Stimulated activated CD4-positive, alpha-beta T cell treated with anti-CD3 and anti-CD28 coated beads, TNF-alpha, amount 100 ng/mL, for 24 hours (primary cell): ENCODE measurements around the gene SUPT20H.

Source experiments
- DNase-seq, 3 experiments: peaks; one replicate each; pipeline ENCODE4 v3.0.0-alpha.2; 2020; ENCODE audit warnings: low read depth in 3 of 3

Gene SUPT20H

DNA sequence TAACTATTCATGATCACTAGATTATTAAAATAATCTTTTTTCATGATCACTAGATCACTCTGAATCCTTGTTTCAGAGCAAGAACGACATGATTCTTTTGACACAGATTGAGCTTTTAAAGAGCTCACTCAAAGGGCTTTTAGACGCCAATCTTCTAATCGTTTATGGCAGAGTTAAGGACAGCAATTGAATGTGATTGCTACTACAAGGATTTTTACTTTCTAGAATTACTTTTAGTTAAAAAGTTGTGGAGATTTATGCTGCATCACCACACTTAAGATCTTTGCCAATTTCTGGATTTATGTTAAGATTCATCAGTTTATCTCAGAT lies 57.6 kb downstream of the SUPT20H start:
- DNase-seq: no peak

DNA sequence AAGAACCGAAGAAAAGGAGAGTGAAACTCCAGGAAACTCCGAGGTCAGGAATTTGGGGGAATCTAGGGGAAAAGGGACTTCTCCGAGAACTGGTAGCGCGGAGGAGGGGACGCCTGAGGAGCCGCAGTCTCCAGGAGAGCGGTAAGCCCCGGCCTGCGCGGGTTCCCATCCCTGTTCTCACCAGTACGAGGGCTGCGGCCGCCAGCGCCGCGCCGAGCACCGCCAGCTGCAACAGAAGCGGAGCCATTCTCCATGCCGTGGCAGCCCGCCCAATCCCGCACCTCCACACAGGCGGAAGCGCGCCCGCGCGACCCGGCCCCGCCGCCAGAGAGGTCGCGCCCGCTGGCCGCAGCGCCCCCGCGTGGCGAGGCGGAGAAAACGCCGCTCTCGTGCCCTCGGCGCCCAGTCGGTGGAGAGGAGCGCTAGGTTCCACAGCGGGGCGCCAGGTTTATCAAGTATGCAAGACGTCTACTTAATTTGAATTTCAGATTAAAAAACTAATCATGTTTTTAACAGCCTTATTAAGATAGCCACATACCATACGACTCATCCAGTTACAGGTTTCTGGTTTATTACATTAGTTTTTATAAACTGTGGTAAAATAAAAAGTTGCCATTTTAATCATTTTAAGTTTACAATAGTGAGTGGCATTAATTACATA lies 60.3 kb downstream of the SUPT20H start, which contains the start of gene ALG5:
ALG5 (minus strand) TSS at position 287 of the 661 bp plus-strand sequence; CDS start at position 247, 40 bp downstream.
- peak; percentile 82 to 90 (median 86) for DNase-seq

DNA sequence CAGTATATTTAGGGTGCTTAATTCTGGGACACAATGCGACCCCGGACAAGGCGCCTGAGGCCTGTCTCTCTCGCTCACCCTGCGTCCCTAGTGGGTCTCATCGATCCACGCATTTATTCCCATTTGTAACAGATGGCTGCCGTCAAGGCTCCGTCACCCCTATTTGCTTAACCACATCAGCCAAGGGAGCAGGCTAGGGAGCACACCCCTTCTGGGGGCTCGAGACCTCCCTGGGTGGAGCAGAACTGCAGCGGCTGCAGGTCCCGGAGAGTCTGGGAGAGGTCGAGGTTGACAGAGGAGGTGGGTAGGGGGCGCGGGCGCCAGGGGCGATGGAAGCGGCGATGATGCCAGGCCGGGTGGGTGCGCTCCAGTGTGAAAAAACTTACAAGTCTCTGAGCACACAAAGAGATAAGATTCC lies 60.9 kb downstream of the SUPT20H start:
- DNase-seq: peak in 1 of 3 experiments; percentile 13

DNA sequence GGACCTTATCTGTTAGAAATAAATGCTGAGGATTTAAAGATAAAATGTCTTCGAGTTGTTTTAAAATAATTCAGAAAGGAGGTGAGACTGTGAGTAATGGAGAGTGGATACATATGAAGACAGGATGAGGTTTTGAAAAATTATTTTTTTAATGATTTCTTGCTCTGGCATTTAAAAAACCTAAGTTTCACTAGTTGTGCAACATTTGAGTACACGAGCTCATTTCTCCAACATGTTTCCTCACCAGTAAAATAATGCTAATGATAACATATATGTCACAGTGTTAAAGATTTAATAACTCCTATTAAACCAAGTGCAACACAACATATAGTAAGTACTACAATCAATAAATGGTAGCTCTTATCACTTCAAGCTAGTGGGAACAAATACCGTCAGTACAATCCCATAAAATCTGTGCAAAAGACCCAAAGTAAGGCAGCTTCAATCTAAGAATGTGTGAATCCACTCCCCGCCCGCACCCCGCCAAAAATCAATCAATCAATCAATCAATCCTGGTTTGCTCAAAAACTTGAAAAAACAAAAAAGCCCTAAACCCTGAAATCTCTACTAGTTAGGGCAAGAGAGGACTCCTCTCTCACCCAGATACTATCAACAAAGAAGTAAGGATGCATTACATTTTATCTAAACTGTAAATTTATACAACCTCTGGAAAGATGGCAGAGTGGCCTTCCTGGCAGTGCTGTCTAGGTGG lies 61.6 kb downstream of the SUPT20H start:
- no peak for DNase-seq

DNA sequence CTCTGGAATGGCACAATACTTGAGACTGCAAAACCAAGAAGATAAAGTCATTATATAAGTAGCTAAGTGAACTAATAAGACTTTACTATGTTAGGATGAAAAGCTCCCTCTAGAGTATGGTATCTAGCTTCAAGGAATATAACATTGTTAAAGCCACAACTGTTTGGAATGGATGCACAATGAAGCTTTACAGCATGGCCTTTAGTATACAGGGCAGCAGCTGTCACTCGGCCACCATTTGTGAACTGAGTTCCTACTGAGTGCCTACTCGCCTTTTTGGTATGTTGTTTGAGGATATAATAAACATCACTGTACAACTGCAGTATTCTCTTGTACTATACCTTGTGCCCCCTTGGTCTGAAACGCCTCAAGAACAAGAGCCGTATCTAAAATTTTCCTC lies 67.1 kb downstream of the SUPT20H start:
- DNase-seq: no peak

DNA sequence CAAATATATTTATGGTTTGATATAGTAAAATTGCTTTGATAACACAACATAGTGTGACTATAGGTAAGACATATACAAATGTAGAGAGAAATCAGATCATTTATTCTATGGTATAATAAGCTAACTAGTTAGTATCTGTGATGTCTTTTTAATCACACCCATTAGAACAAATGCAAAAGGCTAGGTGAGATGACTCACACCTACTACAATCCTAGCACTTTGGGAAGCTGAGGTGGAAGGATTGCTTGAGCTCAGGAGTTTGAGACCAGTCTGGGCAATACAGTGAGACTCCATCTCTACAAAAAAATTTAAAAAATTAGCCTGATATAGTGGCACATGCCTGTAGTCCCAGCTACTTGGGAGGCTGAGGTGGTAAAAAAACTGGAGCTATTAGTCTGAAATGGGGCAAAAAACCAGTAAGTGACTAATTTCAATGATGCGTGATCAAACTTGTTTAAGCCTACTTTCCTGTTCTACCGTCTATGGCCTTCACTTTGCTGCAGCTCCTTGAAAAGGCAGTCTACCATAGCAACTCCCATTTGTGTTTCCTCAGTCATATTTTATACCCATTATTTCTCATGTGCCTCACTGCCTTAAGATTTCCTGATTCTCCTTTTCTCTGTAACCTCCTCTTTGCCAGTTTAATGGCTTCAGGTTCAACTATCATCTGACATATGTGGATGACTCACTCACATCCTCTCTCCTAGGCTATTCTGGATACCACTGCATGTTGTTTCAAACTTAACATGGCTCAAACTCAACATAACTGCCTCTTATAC lies 72.8 kb downstream of the SUPT20H start:
- no peak for DNase-seq

DNA sequence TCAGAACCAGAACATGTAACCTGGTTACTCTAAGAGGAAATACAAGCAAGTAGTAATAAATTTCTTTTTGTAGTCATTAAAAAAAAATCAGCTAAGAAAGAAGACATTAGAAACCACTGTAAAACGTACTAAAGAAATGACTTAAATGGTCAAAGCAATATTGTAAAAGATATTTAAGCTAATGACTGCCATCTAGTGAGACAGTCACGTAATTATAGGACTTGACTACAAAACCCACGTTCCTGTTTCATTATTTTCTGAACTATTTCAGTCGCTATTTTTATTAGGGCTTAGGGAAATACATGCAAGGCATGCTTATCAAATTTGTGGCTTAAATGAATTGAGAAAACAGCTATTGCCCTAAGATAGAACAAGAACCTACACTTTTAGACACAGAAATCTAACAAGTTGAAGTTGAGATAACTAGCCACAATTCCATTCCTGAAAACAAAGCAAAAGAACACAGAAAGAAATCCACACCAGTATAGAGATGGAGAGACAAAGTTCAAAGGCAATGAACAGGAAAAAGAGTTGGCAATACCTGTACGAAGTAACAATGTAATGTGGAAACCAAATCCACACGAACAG lies 78.2 kb downstream of the SUPT20H start:
- DNase-seq: no peak

DNA sequence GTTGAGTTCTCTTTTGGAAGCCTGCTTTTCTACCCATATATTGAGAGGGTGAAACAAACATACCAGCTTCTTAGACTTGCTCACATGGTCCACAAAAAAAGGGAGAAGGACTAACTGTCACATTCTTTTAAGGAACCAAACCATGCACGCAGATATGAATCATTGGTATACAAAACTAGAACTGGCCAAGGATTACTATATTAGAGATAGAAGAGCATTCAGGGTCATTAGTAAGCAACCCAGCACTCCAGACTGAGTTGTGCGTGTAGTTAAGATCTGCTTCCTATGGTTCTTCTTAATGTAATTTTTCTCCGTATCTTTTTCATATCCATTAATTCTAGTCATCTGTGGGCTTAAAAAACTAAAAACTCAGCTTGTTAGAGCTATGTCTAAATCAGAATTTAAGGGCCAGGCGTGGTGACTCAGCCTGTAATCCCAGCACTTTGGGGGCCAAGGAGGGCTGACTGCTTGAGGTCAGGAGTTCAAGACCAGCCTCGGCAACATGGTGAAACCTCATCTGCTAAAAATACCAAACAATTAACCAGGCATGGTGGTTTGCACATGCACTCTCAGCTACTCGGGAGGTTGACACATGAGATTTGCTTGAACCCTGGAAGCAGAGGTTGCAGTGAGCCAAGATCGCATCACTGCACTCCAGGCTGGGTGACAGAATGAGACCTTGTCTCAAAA lies 80.0 kb downstream of the SUPT20H start:
- DNase-seq: no peak

DNA sequence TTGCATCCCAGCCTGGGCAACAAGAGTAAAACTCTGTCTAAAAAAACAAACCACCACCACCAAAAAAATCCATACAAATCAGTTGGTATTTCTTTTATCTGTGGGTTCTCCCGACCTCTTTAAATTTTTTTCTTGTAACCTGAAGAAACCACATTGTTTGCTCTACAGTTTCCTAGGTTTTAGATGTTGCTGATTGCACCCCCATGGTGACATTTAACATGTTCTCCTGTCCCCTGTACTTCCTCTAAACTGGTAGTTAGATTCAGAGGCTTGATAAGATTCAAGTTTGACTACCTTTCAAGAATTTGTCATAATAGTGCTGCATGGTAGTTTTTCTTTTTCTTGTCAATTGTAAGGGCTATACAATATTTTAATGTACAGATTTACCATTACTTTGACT lies 84.3 kb downstream of the SUPT20H start:
- DNase-seq: no peak

DNA sequence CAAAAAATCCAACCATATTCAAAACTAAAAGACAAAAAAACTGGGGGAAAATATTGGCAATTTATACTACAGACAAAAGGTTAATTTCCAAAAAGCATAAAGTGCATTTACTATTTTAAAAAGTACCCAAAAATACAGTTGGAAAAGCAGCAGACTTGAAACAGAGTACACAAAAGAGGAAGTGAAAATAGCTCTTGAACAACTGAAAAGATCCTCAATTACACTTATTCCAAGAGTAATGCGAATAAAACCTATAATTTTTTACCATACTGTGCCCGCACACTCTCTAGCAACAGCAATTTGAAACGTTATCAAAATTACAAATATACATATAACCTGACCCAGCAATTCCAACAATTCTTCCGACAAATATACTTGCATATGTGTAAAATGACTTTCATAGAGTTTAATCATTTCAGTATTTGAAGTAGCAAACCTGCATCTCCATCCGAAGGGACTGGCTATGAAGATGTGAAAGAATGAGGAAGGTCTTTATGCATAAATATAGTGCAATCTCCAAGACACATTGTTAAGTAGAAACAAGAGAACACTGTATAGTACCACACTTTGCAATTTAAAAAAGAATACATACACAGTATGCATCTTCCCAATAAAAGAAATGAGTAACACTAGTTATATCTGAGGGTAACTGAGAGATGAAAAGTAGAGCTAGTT lies 85.7 kb downstream of the SUPT20H start:
- DNase-seq: no peak

DNA sequence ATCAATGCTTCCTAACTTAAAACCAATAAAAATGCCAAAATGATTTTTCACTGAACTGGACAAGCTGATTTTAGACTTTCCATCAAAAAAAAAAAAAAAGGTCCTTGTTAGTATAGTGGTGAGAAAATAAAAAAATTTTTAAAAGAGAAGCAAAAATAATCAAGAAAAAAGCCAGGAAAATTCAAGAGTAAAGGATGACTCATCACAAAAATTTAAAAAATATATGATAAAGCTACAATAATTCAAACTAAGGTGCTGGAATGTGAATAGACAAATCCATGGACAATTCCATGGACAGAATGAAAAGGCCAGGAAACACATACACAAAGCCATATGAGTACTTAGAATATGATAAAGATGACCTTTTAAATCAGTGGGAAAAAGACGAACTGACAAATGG lies 86.5 kb downstream of the SUPT20H start:
- DNase-seq: no peak

DNA sequence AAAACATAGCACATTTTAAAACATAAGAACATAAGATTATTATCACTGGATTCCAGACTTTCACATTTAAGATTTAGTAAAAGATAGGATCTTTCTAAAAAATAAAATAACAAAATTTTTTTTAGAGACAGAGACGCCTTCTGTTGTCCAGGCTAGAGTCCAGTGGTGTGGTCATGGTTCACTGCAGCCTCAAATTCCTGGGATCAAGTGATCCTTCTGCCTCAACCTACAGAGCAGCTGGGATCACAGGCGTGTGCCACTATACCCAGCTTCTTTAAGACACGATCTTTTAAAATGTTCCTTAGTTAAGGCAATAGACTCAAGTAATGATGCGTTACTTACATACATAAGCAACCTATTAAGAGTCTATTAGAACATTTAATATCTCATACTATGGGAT lies 93.1 kb downstream of the SUPT20H start:
- no peak for DNase-seq

DNA sequence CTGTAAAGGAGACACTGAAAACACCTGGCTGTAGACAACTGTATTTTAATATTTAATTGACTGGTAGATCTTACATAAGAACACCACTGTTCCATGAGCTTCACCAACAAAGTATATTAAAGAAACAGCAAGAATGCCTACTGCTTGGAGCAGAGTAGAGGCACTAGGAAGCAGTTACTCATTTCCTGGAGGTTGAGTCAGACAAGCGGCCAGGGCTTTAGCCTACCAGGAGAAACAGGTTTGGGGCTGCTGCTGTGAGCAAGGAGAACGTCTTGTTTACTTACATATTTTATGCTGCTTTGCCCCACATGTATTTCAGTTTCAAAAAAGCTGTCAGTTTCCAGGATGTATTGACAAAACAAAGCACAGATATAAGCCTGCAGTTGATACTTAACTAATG lies 93.7 kb downstream of the SUPT20H start:
- DNase-seq: no peak

DNA sequence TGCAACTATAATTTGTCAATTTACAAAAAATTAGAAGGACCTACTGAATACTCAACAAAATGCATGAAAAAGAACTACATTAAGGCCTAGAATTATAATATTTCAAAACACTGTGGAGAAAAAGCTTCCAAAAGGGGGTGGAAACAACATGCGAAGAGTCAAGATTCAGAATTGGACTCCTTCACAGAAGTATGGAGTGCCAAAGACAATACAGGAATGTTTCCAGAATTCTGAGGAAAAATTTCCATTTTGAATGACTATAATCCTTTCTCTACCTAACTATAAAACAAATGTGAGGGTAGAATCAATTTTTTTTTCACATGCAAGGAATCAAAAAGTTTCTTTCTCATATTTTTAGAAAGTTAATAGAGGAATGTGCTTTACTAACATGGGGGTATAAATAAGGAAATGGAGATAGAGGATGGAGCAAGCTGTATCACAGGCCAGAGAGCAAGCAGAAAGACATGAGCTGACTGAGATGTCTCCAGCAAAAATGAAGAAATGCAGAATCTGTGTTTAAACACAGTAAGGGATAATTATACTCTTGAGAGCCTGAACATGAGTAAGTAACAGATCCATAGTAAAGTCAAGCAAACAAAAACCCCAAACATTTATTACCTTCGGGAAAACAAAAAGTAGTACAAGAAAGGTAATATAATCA lies 99.9 kb downstream of the SUPT20H start:
- no peak for DNase-seq
